ENCODE measurements around the gene C14orf39.
"Not testable (repeated sequence)": the region's sequence is repeated elsewhere in the genome, so short reads cannot be mapped to it uniquely, and the experiment has no call there.

C14orf39 gene

GRCh38 chr14:60490270-60490669 lies 4.4 kb upstream of the C14orf39 start:
- no peak for DNase-seq

- no peak for DNase-seq
Measured at GRCh38 chr14:60488175-60488574, 2.3 kb upstream of the C14orf39 start.

- no peak for DNase-seq
Measured at GRCh38 chr14:60487211-60487610, 1.3 kb upstream of the C14orf39 start.

DNA sequence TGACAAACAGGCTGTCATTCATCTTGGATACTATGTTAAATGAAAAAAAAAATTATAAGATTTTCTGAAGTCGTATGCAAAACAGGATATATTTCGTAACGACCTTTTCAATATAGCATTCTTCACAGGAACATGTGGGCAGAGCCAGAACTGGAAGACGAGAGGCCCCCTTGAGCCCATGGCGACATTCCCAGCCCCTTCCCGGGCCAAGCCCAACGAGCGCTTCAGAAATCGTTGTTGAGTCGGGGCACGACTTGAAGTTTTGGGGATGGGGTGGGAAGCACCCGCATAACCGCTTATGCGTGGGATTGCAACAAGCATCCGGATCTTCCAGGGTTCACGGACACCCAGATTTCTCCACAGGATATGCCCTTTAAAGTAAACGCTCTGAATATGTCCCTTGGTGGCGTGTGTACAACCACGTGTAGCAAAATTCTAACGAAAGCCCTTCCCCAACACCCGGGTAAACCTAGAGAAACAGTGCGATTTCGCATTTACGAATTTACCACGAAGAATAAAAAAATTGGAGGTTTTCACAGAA lies 736 bp downstream of the C14orf39 start:
- no peak for DNase-seq

DNA sequence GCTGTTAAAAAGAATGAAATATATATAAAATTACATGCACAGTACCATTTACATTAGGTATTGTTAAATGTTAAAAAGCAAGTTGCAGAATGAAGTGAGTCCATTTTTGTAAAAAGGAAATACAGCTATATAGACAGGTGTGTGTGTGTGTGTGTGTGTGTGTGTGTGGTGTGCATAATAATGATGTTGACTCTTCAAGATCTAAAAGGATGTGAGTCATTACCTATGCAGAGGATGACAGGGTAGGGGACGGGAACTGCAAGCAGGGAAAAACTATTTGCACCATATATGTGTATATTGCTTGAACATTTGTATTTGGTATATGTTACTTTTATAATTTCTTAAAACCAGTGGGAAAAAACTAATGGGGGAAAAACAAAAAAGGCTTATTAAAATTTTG lies 3.1 kb downstream of the C14orf39 start:
- no peak for DNase-seq

GRCh38 chr14:60480248-60480647 lies 5.6 kb downstream of the C14orf39 start:
- not testable (repeated sequence) for DNase-seq

DNA sequence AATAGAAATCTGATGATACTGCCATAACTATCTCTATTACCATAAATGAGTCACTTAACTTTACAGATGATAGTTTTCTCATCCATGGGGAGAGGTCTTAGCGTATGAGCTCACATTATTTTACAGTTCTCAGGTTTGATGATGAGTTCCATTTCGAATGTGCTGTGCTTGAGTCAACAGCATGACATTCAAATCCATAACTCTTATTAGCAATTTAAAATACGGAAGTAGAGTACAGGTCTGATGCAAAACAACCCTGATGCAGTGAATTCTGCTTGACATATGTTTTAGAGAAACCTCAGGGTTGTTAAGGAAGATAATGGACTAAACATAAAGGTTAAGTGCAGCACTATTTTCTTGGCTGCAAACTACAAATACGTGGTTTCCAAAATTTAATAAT lies 30.0 kb downstream of the C14orf39 start:
- no peak for DNase-seq

- no peak for DNase-seq
Measured at GRCh38 chr14:60430276-60430675, 55.6 kb downstream of the C14orf39 start.

GRCh38 chr14:60420050-60420449 lies 65.8 kb downstream of the C14orf39 start:
- DNase-seq = no peak

GRCh38 chr14:60397550-60397949 lies 88.3 kb downstream of the C14orf39 start:
- DNase-seq = not testable (repeated sequence)

GRCh38 chr14:60396718-60397343 lies 89.0 kb downstream of the C14orf39 start:
- DNase-seq = no peak
